Measurements from ENCODE around the gene TMEM52.

The TMEM52 gene

GRCh38 chr1:1922956-1923833, 4.1 kb upstream of the TMEM52 start:
- H3K4me3 ChIP-seq (ENCODE audit: control insufficient read depth, low read depth, low read length): no peak overlapping the region
- TF ChIP-seq CTCF (conservative IDR thresholded peaks at IDR 0.05; ENCODE audit: control insufficient read depth, insufficient read depth, low read depth, low read length): no peak
- no peak for DNase-seq (ENCODE audit: low read depth)

GRCh38 chr1:1922702-1922955, 3.5 kb upstream of the TMEM52 start:
- DNase-seq (ENCODE audit: low read depth): no peak
- H3K4me3 ChIP-seq (ENCODE audit: control insufficient read depth, low read depth, low read length): no peak overlapping the region
- TF ChIP-seq CTCF (conservative IDR thresholded peaks at IDR 0.05; ENCODE audit: control insufficient read depth, insufficient read depth, low read depth, low read length): no peak

- no peak for TF ChIP-seq CTCF (conservative IDR thresholded peaks at IDR 0.05; ENCODE audit: control insufficient read depth, insufficient read depth, low read depth, low read length)
- H3K4me3 ChIP-seq (ENCODE audit: control insufficient read depth, low read depth, low read length): no peak overlapping the region
- DNase-seq (ENCODE audit: low read depth): no peak
Measured at GRCh38 chr1:1921901-1922701, 3.0 kb upstream of the TMEM52 start.

GRCh38 chr1:1921459-1921862, 2.4 kb upstream of the TMEM52 start:
- no peak for DNase-seq (ENCODE audit: low read depth)
- no peak for TF ChIP-seq CTCF (conservative IDR thresholded peaks at IDR 0.05; ENCODE audit: control insufficient read depth, insufficient read depth, low read depth, low read length)
- H3K4me3 ChIP-seq (ENCODE audit: control insufficient read depth, low read depth, low read length): no peak overlapping the region

GRCh38 chr1:1920608-1921458, 1.8 kb upstream of the TMEM52 start:
- no peak overlapping the region for H3K4me3 ChIP-seq (ENCODE audit: control insufficient read depth, low read depth, low read length)
- no peak for DNase-seq (ENCODE audit: low read depth)
- no peak for TF ChIP-seq CTCF (conservative IDR thresholded peaks at IDR 0.05; ENCODE audit: control insufficient read depth, insufficient read depth, low read depth, low read length)

- H3K4me3 ChIP-seq (ENCODE audit: control insufficient read depth, low read depth, low read length): no peak overlapping the region
- DNase-seq (ENCODE audit: low read depth): no peak
- TF ChIP-seq CTCF (conservative IDR thresholded peaks at IDR 0.05; ENCODE audit: control insufficient read depth, insufficient read depth, low read depth, low read length): no peak
Measured at GRCh38 chr1:1920057-1920607, 1.1 kb upstream of the TMEM52 start.

Measured in fibroblast of mammary gland (primary cell).